HFFc6 (cell line): ENCODE data around the gene SAPCD1. TPM values are rescaled to one million over a fixed set of nuclear protein-coding genes. Genes with fewer than 3 reads are reported as not detected.

Source experiments
- DNase-seq: peaks from one replicate; pipeline ENCODE4 v3.0.0-alpha.2; 2018
- H3K27ac Mint-ChIP-seq: 2 replicates; pipeline ENCODE4 v1.8.0; 2020; ENCODE audit warnings: mild to moderate bottlenecking, mixed read lengths
- H3K27me3 Mint-ChIP-seq: 2 replicates; pipeline ENCODE4 v1.8.0; 2021; ENCODE audit warnings: mild to moderate bottlenecking, moderate library complexity, mixed read lengths; ENCODE audit not compliant: insufficient read depth
- H3K36me3 Mint-ChIP-seq: 2 replicates; pipeline ENCODE4 v1.8.0; 2021; ENCODE audit warnings: low read depth, mixed read lengths
- H3K4me1 Mint-ChIP-seq: 2 replicates; pipeline ENCODE4 v1.8.0; 2020; ENCODE audit warnings: low read depth, mixed read lengths
- H3K4me3 Mint-ChIP-seq: 2 replicates; pipeline ENCODE4 v1.8.0; 2020; ENCODE audit warnings: mild to moderate bottlenecking, moderate library complexity, mixed read lengths
- H3K9me3 Mint-ChIP-seq: 2 replicates; pipeline ENCODE4 v1.8.0; 2020; ENCODE audit warnings: mild to moderate bottlenecking, mixed read lengths
- CTCF ChIP-seq: fragments of 200-600 bp; sonication (generic); IDR thresholded peaks from 2 replicates; pipeline ENCODE4 v1.5.0; 2021; ENCODE audit warnings: antibody characterized with exemption, mild to moderate bottlenecking
- total RNA-seq, 6 experiments: library from RNA; stranded (reverse); fragmentation: NEBNext Ultra II Directional; extraction: Animal tissue kit (Norgen Biotek cat#: 25700); gene quantifications; 2 replicates in 1 of 6; 3 replicates in 5 of 6; pipeline ENCODE4 v1.2.3, GENCODE V29; 2021

SAPCD1 gene
- total RNA-seq, 6 experiments from 2014 or later = 0.91 to 2.4 (median 1.3) TPM

- peak overlapping the region; percentile 0; the same call in 1 of the 2 replicates for H3K4me3 Mint-ChIP-seq
- H3K9me3 Mint-ChIP-seq = no peaks in the 10 kb centered on the region
- TF ChIP-seq CTCF = no peak
- H3K27ac Mint-ChIP-seq = peak overlapping the region; percentile 58
- peaks cover 29% of the 10 kb centered on the region for H3K4me1 Mint-ChIP-seq
- peaks cover 7% of the 10 kb centered on the region; the same call in 1 of the 2 replicates for H3K36me3 Mint-ChIP-seq
- H3K27me3 Mint-ChIP-seq = no peaks in the 10 kb centered on the region; the same call in 1 of the 2 replicates
- DNase-seq = no peak
These were observed 592 bp downstream of the SAPCD1 start for GRCh38 chr6:31762878-31763618.

- TF ChIP-seq CTCF = no peak
- peak; percentile 73 for DNase-seq
- no peaks in the 10 kb centered on the region for H3K9me3 Mint-ChIP-seq
- peaks cover 29% of the 10 kb centered on the region for H3K4me1 Mint-ChIP-seq
- peak overlapping the region; percentile 0; the same call in 1 of the 2 replicates for H3K4me3 Mint-ChIP-seq
- peaks cover 7% of the 10 kb centered on the region; the same call in 1 of the 2 replicates for H3K36me3 Mint-ChIP-seq
- H3K27ac Mint-ChIP-seq = peak overlapping the region; percentile 58
- H3K27me3 Mint-ChIP-seq = no peaks in the 10 kb centered on the region; the same call in 1 of the 2 replicates
These were observed 1.1 kb downstream of the SAPCD1 start for GRCh38 chr6:31763619-31763940.

- DNase-seq = no peak
- Mint-ChIP-seq H3K4me1 (peaks cover 29% of the 10 kb centered on the region), H3K9me3 (no peaks in the 10 kb centered on the region), H3K27ac (peak overlapping the region; percentile 58), H3K36me3 (peaks cover 7% of the 10 kb centered on the region; the same call in 1 of the 2 replicates), H3K4me3 (no peak overlapping the region), H3K27me3 (no peaks in the 10 kb centered on the region; the same call in 1 of the 2 replicates)
- no peak for TF ChIP-seq CTCF
These were observed 1.7 kb downstream of the SAPCD1 start for GRCh38 chr6:31764198-31764597.

- DNase-seq = no peak
- Mint-ChIP-seq H3K9me3 (no peaks in the 10 kb centered on the region), H3K27me3 (no peaks in the 10 kb centered on the region; the same call in 1 of the 2 replicates), H3K36me3 (peaks cover 2% of the 10 kb centered on the region; the same call in 1 of the 2 replicates), H3K27ac (no peak overlapping the region), H3K4me1 (peaks cover 29% of the 10 kb centered on the region), H3K4me3 (no peak overlapping the region)
- no peak for TF ChIP-seq CTCF
These were observed 3.1 kb downstream of the SAPCD1 start for GRCh38 chr6:31765559-31765909.

- no peaks in the 10 kb centered on the region; the same call in 1 of the 2 replicates for H3K27me3 Mint-ChIP-seq
- no peak for DNase-seq
- no peak overlapping the region for H3K27ac Mint-ChIP-seq
- no peaks in the 10 kb centered on the region for H3K9me3 Mint-ChIP-seq
- H3K4me3 Mint-ChIP-seq = peak overlapping the region; percentile 60
- peaks cover 29% of the 10 kb centered on the region for H3K4me1 Mint-ChIP-seq
- no peaks in the 10 kb centered on the region; the same call in 1 of the 2 replicates for H3K36me3 Mint-ChIP-seq
- TF ChIP-seq CTCF = no peak; the same call in 1 of the 2 replicates
These were observed 3.7 kb downstream of the SAPCD1 start for GRCh38 chr6:31765910-31766794.
